ENCODE data around the gene MEGF11.

- TF ChIP-seq CTCF (IDR thresholded peaks at IDR 0.05) (no peak), EP300 (IDR thresholded peaks at IDR 0.05) (no peak), POLR2A (IDR thresholded peaks at IDR 0.05) (no peak)
These were observed 228.5 kb downstream of the MEGF11 start for GRCh38 chr15:66025015-66025452.
